Superior temporal gyrus (tissue), 1 donor: ENCODE data around the gene FBXL7.

Source experiments
- DNase-seq: peaks from one replicate; pipeline ENCODE4 v3.0.0-alpha.2; 2016; ENCODE audit errors: extremely low spot score

The FBXL7 gene

GRCh38 chr5:15772131-15772530, 272.2 kb downstream of the FBXL7 start:
- no peak for DNase-seq

DNA sequence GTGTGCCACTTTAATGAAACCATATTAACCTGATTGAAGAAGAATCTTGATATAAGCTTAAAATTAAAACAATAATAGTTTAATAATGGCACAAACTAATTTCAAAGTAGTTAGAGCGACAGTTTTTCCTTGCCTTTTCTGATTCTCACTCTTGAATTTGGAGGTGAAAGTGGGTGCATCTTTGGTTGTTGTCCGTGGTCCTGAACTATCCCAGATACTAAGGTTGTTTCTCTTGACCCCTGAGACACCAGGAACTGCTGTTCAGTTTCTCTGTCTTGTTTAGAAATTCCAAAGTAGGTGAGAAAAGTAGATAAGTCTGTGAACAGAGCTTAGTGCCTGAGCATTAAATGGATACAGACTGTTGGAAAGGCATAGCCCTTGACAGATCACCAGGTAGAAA, 274.7 kb downstream of the FBXL7 start:
- no peak for DNase-seq

DNA sequence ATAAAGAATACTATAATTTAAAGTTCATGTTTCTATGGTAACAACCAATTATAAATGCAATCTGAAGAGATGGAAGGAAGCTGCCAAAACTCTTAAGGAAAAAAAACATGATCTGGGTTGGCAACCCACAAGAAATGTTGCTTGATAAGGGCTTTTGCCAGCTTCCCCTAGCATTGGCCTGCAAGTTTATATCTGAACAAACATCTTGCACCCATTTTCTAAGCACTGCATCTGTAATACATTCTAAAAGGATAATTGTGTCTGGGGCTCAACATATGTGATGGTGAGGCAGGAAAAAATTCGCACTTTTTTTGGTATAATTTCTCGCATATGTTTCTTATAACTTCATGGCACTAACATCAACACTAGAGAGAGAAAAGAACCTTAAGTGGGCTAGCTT, 276.4 kb downstream of the FBXL7 start:
- no peak for DNase-seq

- no peak for DNase-seq
Measured at GRCh38 chr5:15783734-15784133, 283.8 kb downstream of the FBXL7 start.

DNA sequence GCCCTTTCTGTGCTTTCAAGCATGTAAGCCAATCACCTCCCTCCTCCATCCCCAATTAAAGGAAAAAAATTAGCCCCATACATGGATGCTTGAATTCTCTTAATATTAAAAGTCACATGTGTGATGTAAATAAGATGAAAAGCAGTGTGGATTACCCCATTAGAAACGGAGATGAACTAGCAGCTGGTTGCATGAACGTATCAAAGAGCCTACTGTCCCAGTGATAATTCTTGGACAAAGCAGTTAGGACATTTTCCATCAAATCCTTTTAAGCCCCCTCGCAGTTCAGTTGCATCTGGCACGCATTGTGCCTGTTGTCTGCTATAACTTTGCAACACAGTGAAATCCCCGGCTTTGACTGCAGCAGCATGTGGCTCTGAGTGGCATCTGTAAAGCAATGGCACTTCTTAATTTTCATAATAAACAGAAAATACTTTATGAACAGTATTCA, 285.6 kb downstream of the FBXL7 start:
- peak; percentile 76 for DNase-seq

- no peak for DNase-seq
Measured at GRCh38 chr5:15786326-15786725, 286.3 kb downstream of the FBXL7 start.

- DNase-seq: no peak
Measured at GRCh38 chr5:15786884-15787283, 286.9 kb downstream of the FBXL7 start.

GRCh38 chr5:15787681-15788080, 287.7 kb downstream of the FBXL7 start:
- DNase-seq: no peak

DNA sequence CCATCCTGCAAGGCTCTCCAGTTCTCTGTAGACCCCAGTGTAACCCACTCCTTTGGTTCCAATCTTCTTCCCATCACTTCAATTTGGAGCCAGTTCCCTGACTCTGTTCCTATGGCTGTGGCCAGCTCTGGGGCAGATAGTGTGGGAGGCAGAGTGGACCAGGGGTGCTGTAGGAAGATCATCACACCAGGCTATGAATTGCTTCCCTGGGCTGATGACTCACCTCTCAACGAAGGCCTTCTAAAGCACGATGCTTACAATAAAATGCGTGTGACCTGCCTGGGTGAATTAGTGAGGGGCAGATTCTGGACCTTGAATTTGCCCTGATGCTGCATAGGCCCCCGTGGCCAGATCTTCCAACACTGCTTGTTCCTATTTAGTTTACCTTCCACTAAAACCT, 289.7 kb downstream of the FBXL7 start:
- no peak for DNase-seq

GRCh38 chr5:15790446-15791018, 290.6 kb downstream of the FBXL7 start:
- no peak for DNase-seq

GRCh38 chr5:15791274-15791673, 291.3 kb downstream of the FBXL7 start:
- peak; percentile 84 for DNase-seq

GRCh38 chr5:15791859-15792258, 291.9 kb downstream of the FBXL7 start:
- DNase-seq: no peak

DNA sequence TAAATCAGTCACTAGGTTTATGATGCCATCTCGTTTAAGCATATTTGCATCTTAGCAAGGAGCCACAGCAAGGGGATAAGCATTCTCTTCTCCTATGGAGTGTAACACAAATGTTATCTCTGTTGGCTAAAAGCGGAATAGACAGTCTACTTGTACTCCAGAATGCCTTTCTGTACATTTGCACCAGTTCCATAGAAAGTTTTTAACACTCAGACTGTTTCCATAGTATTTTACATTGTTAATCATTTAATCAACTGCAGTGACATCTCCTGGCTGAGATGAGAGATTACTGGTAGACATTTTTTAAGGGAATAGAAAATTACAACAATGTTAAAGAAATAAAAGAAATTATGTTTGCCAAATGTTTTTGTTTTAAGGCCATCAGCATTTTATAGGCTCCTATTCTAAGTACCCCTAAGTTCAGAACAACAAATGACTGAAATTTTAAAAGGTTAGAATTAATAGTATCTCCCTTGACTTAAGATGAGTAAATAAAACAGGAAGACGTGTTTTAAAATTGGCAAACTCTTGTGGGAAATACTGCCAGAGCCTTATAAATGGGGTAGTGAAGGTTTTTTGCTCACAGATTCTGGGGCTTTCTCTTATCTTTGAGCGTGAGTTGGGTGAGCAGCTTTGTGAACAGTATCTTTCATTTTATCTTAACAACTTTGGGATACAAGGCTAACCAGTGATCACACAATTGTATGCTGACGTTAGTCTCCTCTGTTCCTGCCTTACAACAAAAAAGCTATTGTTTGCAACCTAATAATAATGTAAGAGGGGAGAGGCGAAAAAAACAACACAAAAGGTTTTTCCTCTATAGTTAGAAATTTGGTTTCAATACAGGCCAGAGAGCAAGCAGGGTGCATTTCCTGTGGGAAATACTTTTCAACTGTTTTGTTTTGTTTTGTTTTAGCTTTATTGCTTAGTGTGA, 294.3 kb downstream of the FBXL7 start:
- DNase-seq: peak; percentile 91

- DNase-seq: no peak
Measured at GRCh38 chr5:15796096-15796495, 296.1 kb downstream of the FBXL7 start.

GRCh38 chr5:15796557-15796956, 296.6 kb downstream of the FBXL7 start:
- no peak for DNase-seq

- DNase-seq: no peak
Measured at GRCh38 chr5:15797116-15797515, 297.1 kb downstream of the FBXL7 start.

GRCh38 chr5:15798006-15798405, 298.0 kb downstream of the FBXL7 start:
- DNase-seq: peak; percentile 79

- DNase-seq: no peak
Measured at GRCh38 chr5:15799014-15799413, 299.0 kb downstream of the FBXL7 start.

DNA sequence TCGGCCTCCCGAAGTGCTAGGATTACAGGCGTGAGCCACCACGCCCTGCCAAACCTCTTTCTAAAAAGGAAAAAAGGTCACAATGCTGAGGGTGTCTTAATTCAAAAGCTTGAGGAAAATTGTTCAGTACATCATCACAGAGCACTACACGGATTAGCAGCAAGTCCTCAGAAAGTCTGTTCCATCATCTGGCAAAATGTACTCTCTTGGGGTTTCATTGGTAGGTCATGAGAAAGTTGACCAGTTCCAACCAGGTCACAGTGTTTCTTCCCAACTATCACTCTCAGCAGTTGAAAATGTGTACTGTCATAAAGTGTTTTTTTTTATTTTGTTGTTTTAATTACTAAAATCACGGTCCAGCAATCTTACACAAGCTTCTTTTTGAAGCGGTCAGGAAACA, 299.6 kb downstream of the FBXL7 start:
- DNase-seq: no peak

DNA sequence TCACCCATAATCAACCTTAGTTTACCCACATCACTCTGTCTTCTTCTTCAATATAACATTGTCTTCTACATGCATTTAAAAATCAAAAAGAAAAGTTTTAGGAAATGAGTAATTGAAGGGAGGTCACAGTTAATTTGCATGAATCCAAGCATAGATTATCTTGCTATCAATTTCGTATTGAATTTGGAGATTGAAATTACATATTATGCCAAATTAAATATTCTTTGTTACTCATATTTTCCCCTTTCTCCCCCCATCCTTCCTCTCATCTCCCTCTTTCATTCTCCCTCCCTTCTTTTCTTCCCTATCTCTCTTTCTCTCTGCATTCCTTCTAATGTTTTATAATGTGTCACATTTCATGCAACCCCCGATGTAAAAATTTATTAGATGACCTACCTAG, 303.3 kb downstream of the FBXL7 start:
- DNase-seq: no peak

- no peak for DNase-seq
Measured at GRCh38 chr5:15806613-15807012, 306.6 kb downstream of the FBXL7 start.

DNA sequence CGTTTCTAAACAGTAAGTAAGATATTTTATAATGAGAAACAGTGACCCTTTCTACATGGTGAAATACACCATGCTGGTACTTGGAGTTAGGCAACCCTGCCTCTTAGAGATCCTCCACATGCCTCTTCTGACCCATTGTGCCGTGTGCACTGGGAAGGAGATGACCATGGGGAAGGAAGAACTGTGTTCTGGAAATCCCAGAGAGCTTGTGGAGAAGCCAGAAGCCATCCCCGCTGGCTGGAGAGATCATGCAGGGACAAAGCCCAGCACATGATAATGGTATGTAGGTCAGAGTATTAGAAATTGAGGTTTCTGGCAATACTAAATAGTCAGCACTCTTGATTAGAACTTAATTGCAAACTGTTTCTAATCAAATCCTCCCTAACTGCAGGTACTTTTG, 307.3 kb downstream of the FBXL7 start:
- DNase-seq: no peak

- peak; percentile 67 for DNase-seq
Measured at GRCh38 chr5:15807871-15808270, 307.9 kb downstream of the FBXL7 start.
